ENCODE measurements around the gene SPEN. TPM values are rescaled to one million over a fixed set of nuclear protein-coding genes. Genes with fewer than 3 reads are reported as not detected.
"Not testable (repeated sequence)": the region's sequence is repeated elsewhere in the genome, so short reads cannot be mapped to it uniquely, and the experiment has no call there.

SPEN gene
- total and polyA plus RNA-seq, 7 experiments from 2014 or later, result 10.1 to 92.1 (median 77.9) TPM

DNA sequence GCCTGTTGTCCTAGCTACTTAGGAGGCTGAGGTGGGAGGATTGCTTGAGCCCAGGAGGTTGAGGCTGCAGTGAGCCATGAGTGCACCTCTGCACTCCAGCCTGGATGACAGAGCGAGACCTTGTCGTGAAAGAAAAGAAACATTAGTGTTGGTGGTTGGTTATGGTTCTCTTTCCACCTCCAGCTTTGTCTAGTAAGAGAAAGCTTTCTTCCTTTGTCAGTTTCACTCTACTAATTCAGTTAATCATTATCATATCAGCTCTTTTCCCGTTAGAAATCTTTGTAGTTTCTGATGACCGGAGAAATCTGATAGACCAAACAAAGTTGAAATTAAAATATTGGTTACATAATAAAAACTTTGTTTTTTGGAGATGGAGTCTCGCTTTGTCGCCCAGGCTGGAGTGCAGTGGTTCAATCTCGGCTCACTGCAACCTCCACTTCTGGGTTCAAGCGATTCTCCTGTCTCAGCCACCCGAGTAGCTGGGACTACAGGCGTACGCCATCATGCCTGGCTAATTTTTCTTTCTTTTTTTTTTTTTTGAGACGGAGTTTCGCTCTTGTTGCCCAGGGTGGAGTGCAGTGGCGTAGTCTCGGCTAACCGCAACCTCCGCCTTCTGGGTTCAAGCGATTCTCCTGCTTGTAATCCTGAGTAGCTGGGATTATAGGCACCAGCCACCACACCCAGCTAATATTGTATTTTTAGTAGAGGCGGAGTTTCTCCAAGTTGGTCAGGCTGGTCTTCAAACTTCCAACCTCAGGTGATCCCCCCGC is 49.5 kb downstream of the SPEN start:
- CTCF ChIA-PET, result interaction anchor here (0.7 to 1.1 kb wide), 2 partner anchors 11 to 82 kb away, joined by 3 to 4 read pairs; no protein-coding TSS in a partner anchor
- POLR2A ChIA-PET, result interaction anchor here (0.6 to 1.0 kb wide), 3 partner anchors 9 to 84 kb away, joined by 3 read pairs; no protein-coding TSS in a partner anchor
- H3K27ac Mint-ChIP-seq, result peak overlapping the region in 3 of 9 donors; percentile 23 to 42 (median 30)

DNA sequence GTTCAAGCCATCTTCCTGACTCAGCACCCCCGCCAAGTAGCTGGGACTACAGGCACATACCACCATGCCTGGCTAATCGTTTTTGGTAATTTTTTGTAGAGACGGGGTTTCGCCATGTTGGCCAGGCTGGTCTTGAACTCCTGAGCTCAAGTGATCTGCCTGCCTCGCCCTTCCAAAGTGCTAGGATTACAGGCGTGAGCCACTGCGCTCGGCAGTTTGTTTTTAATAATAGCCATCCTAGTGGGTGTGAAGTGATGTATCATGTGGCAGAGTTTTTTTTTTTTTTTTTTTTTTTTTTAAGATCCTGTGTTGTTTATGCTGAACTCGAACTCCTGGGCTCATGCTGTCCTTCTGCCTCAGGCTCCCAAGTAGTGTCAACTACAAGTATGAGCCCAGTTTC is 51.8 kb downstream of the SPEN start:
- Histone ChIP-seq H3K4me3 (ENCODE audit: low read length) (no peak overlapping the region), H3K9me3 (ENCODE audit: control insufficient read depth in 2 of 3, low read length in 3 of 3) (no peaks in the 10 kb centered on the region), H3K36me3 (ENCODE audit: control insufficient read depth in 2 of 3, insufficient read depth in 3 of 3, low read length in 3 of 3) (peaks cover 0 to 5% (median 4%) of the 10 kb centered on the region in 3 experiments), H3K27me3 (ENCODE audit: control insufficient read depth in 2 of 2, insufficient read depth in 2 of 2, low read length in 2 of 2) (no peaks in the 10 kb centered on the region), H3K27ac (ENCODE audit: low read depth, low read length) (no peak overlapping the region), H3K4me1 (ENCODE audit: control insufficient read depth in 2 of 2, insufficient read depth in 2 of 2, low read length in 2 of 2) (peaks cover 0 to 3% of the 10 kb centered on the region in 2 donors)
- ATAC-seq (no peak), DNase-seq (no peak)
- Mint-ChIP-seq H3K27ac (peak overlapping the region in 1 of 9 donors; percentile 47), H3K9me3 (peaks cover 0 to 2% (median 0%) of the 10 kb centered on the region in 11 donors), H3K4me1 (peaks cover 28 to 61% (median 50%) of the 10 kb centered on the region in 7 donors), H3K36me3 (peaks cover 7 to 16% (median 10%) of the 10 kb centered on the region in 5 donors), H3K27me3 (no peaks in the 10 kb centered on the region), H3K4me3 (peak overlapping the region in 1 of 10 donors; percentile 12)
- intact Hi-C loops (cut with micrococcal nuclease), result no loop called here
- CTCF ChIA-PET, result no interaction called here
- POLR2A ChIA-PET, result no interaction called here

More for the DNA sequence above, 49.5 kb downstream of the SPEN start:
- H3K4me3 Mint-ChIP-seq; ATAC-seq; DNase-seq; H3K4me3 ChIP-seq (ENCODE audit: low read length); intact Hi-C loops (cut with micrococcal nuclease); H3K9me3 ChIP-seq (ENCODE audit: control insufficient read depth in 2 of 3, low read length in 3 of 3); H3K27ac ChIP-seq (ENCODE audit: low read depth, low read length); H3K9me3 Mint-ChIP-seq; H3K4me1 ChIP-seq (ENCODE audit: control insufficient read depth in 2 of 2, insufficient read depth in 2 of 2, low read length in 2 of 2); H3K36me3 ChIP-seq (ENCODE audit: control insufficient read depth in 2 of 3, insufficient read depth in 3 of 3, low read length in 3 of 3); H3K27me3 ChIP-seq (ENCODE audit: control insufficient read depth in 2 of 2, insufficient read depth in 2 of 2, low read length in 2 of 2); H3K27me3 Mint-ChIP-seq: not testable (repeated sequence)
- Mint-ChIP-seq H3K4me1 (peaks cover 32 to 62% (median 50%) of the 10 kb centered on the region in 7 donors), H3K36me3 (peaks cover 9 to 22% (median 12%) of the 10 kb centered on the region in 5 donors)

DNA sequence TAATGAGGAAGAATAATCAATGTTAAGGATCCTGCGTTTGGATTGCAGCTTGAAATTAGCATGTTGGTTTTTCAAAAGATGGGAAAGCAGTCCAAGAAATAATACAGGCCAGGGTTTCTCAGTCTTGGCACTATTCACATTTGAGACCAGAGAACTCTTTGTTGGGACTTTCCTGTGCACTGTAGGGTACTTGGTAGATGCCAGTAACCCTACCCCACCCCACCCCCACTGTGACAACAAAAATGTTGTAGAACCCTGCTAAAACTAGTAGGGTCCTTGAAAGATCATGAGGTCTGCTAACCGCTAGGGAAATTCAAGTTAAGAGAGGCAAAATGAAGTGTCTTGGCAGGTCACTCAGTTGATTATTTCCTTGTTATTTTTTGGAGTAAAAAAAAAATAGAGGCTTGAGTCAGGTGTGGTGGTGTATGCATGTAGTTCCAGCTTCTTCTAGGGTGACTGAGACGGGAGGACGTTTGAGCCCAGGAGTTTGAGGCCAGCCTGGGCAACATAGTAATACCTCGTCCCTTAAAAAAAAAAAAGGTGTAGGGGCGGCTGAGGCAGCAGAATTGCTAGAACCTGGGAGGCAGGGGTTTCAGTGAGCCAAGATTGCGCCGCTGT is 53.3 kb downstream of the SPEN start:
- H3K4me1 ChIP-seq (ENCODE audit: control insufficient read depth in 2 of 2, insufficient read depth in 2 of 2, low read length in 2 of 2), result peaks cover 0 to 3% of the 10 kb centered on the region in 2 donors
- intact Hi-C loops (cut with micrococcal nuclease), result no loop called here
- Mint-ChIP-seq H3K27ac (no peak overlapping the region), H3K27me3 (no peaks in the 10 kb centered on the region), H3K4me1 (peaks cover 24 to 55% (median 46%) of the 10 kb centered on the region in 7 donors), H3K9me3 (peaks cover 0 to 2% (median 0%) of the 10 kb centered on the region in 11 donors), H3K36me3 (peaks cover 5 to 11% (median 7%) of the 10 kb centered on the region in 5 donors), H3K4me3 (peak overlapping the region in 1 of 10 donors; percentile 46)
- H3K27ac ChIP-seq (ENCODE audit: low read depth, low read length), result no peak overlapping the region
- DNase-seq (no peak), ATAC-seq (no peak)
- H3K36me3 ChIP-seq (ENCODE audit: control insufficient read depth in 2 of 3, insufficient read depth in 3 of 3, low read length in 3 of 3), result peaks cover 0 to 5% (median 0%) of the 10 kb centered on the region in 3 experiments
- CTCF ChIA-PET, result interaction anchor here (0.6 to 0.7 kb wide), 2 partner anchors 75 to 541 kb away, joined by 3 to 4 read pairs; no protein-coding TSS in a partner anchor
- no peak overlapping the region for H3K4me3 ChIP-seq (ENCODE audit: low read length)
- POLR2A ChIA-PET, result interaction anchor here (0.6 kb wide), 1 partner anchor 36 kb away, joined by 4 read pairs; no protein-coding TSS in a partner anchor
- no peaks in the 10 kb centered on the region for H3K9me3 ChIP-seq (ENCODE audit: control insufficient read depth in 2 of 3, low read length in 3 of 3)
- no peaks in the 10 kb centered on the region for H3K27me3 ChIP-seq (ENCODE audit: control insufficient read depth in 2 of 2, insufficient read depth in 2 of 2, low read length in 2 of 2)

DNA sequence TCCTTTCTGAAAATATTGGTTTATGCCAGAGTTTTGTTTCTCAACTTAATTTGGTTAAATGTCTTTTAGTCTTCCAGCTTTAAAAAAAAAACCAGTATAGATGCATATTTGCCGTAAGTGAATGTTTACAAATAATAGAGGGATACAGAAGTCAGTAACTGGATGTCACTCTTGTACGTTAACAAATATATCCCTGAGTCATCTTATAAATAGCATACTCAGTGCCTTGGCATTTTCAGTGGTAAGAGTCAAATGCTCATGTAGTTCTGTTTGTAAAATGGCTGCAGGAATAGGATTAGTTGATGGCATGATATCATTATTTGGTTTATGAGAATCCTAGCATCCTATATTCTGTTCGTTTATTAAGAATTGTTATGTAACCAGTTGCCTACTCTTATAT is 55.4 kb downstream of the SPEN start:
- H3K4me1 ChIP-seq (ENCODE audit: control insufficient read depth in 2 of 2, insufficient read depth in 2 of 2, low read length in 2 of 2), result peaks cover 0 to 3% of the 10 kb centered on the region in 2 donors
- H3K27me3 Mint-ChIP-seq, result no peaks in the 10 kb centered on the region
- H3K9me3 ChIP-seq (ENCODE audit: control insufficient read depth in 2 of 3, low read length in 3 of 3), result no peaks in the 10 kb centered on the region
- peak overlapping the region in 2 of 9 donors; percentile 18 to 53 for H3K27ac Mint-ChIP-seq
- peaks cover 0 to 2% (median 0%) of the 10 kb centered on the region in 11 donors for H3K9me3 Mint-ChIP-seq
- ChIA-PET CTCF (interaction anchor here (0.7 kb wide), 1 partner anchor 318 kb away, joined by 3 read pairs; the partner anchor contains the start of gene AGMAT), POLR2A (no interaction called here)
- peaks cover 5 to 10% (median 7%) of the 10 kb centered on the region in 5 donors for H3K36me3 Mint-ChIP-seq
- peaks cover 19 to 46% (median 41%) of the 10 kb centered on the region in 7 donors for H3K4me1 Mint-ChIP-seq
- no peak for ATAC-seq
- no peaks in the 10 kb centered on the region for H3K27me3 ChIP-seq (ENCODE audit: control insufficient read depth in 2 of 2, insufficient read depth in 2 of 2, low read length in 2 of 2)
- H3K36me3 ChIP-seq (ENCODE audit: control insufficient read depth in 2 of 3, insufficient read depth in 3 of 3, low read length in 3 of 3), result peaks cover 0 to 5% (median 0%) of the 10 kb centered on the region in 3 experiments
- intact Hi-C loops (cut with micrococcal nuclease), result no loop called here
- H3K4me3 Mint-ChIP-seq, result no peak overlapping the region
- no peak overlapping the region for H3K4me3 ChIP-seq (ENCODE audit: low read length)
- no peak for DNase-seq
- H3K27ac ChIP-seq (ENCODE audit: low read depth, low read length), result no peak overlapping the region

DNA sequence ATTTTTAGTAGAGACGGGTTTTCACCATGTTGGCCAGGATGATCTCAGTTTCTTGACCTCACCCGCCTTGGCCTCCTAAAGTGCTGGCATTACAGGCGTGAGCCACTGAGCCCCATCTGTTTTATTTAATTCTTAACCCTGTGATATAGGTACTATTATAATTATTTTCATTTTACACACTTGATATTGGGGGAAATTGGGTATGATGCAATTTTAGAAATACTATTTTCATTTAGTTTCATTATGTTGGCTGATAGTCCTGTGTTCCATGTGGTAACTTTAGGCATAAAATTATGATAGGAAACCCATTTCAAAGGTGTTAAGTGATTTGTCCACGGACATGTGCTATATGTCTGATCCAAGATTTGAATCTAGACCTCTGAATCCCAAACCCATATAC is 61.1 kb downstream of the SPEN start:
- ATAC-seq (no peak), DNase-seq (no peak)
- Mint-ChIP-seq H3K4me1 (peaks cover 2 to 19% (median 6%) of the 10 kb centered on the region in 7 donors), H3K9me3 (no peaks in the 10 kb centered on the region), H3K27me3 (no peaks in the 10 kb centered on the region), H3K27ac (peak overlapping the region in 1 of 9 donors; percentile 49), H3K36me3 (peaks cover 0 to 32% (median 16%) of the 10 kb centered on the region in 5 donors), H3K4me3 (no peak overlapping the region)
- intact Hi-C loops (cut with micrococcal nuclease), result no loop called here
- ChIA-PET CTCF (no interaction called here), POLR2A (no interaction called here)
- Histone ChIP-seq H3K4me3 (ENCODE audit: low read length) (no peak overlapping the region), H3K27me3 (ENCODE audit: control insufficient read depth in 2 of 2, insufficient read depth in 2 of 2, low read length in 2 of 2) (no peaks in the 10 kb centered on the region), H3K9me3 (ENCODE audit: control insufficient read depth in 2 of 3, low read length in 3 of 3) (no peaks in the 10 kb centered on the region), H3K4me1 (ENCODE audit: control insufficient read depth in 2 of 2, insufficient read depth in 2 of 2, low read length in 2 of 2) (no peaks in the 10 kb centered on the region), H3K27ac (ENCODE audit: low read depth, low read length) (no peak overlapping the region), H3K36me3 (ENCODE audit: control insufficient read depth in 2 of 3, insufficient read depth in 3 of 3, low read length in 3 of 3) (peaks cover 4 to 35% (median 10%) of the 10 kb centered on the region in 3 experiments)

DNA sequence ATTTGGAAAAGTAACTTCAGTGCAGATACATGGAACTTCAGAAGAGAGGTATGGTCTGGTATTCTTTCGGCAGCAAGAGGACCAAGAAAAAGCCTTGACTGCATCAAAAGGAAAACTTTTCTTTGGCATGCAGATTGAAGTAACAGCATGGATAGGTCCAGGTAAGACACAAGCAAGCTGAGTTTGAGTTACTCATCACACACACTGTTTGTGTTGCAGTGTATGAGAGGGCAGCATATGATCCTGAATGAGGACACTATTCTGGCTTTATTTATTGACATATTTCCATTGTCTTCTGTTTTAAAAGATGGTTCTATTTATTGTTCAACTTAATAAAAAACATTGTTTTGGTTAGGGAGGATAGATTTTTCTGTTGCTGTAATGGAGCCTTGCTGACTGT is 63.6 kb downstream of the SPEN start:
- Mint-ChIP-seq H3K4me1 (peaks cover 9 to 25% (median 14%) of the 10 kb centered on the region in 7 donors), H3K9me3 (no peaks in the 10 kb centered on the region), H3K27ac (no peak overlapping the region), H3K27me3 (no peaks in the 10 kb centered on the region), H3K4me3 (no peak overlapping the region), H3K36me3 (peaks cover 0 to 47% (median 20%) of the 10 kb centered on the region in 5 donors)
- H3K4me1 ChIP-seq (ENCODE audit: control insufficient read depth in 2 of 2, insufficient read depth in 2 of 2, low read length in 2 of 2), result peaks cover 0 to 2% of the 10 kb centered on the region in 2 donors
- intact Hi-C loops (cut with micrococcal nuclease), result no loop called here
- no peak for ATAC-seq
- H3K9me3 ChIP-seq (ENCODE audit: control insufficient read depth in 2 of 3, low read length in 3 of 3), result no peaks in the 10 kb centered on the region
- H3K4me3 ChIP-seq (ENCODE audit: low read length), result no peak overlapping the region
- peaks cover 4 to 40% (median 10%) of the 10 kb centered on the region in 3 experiments for H3K36me3 ChIP-seq (ENCODE audit: control insufficient read depth in 2 of 3, insufficient read depth in 3 of 3, low read length in 3 of 3)
- ChIA-PET POLR2A (no interaction called here), CTCF (interaction anchor here (1.9 kb wide), 1 partner anchor 96 kb away, joined by 4 read pairs; no protein-coding TSS in a partner anchor)
- H3K27me3 ChIP-seq (ENCODE audit: control insufficient read depth in 2 of 2, insufficient read depth in 2 of 2, low read length in 2 of 2), result no peaks in the 10 kb centered on the region
- no peak overlapping the region for H3K27ac ChIP-seq (ENCODE audit: low read depth, low read length)
- DNase-seq, result no peak

All from naive thymus-derived CD4-positive, alpha-beta T cell (primary cell).